Keratinocyte (primary cell): ENCODE data around the gene H19. TPM values are rescaled to one million over a fixed set of nuclear protein-coding genes. Genes with fewer than 3 reads are reported as not detected.

ENCODE experiments used
- DNase-seq: peaks from one replicate; pipeline ENCODE4 v3.0.0-alpha.2; 2011; ENCODE audit warnings: low read depth, missing footprints, low spot score
- FAIRE-seq: peaks from 2 replicates; lab custom pipeline; 2011; peaks lifted over from hg19 to GRCh38; lab: Jason Lieb, UNC
- H2AFZ ChIP-seq: 2 replicates; pipeline ENCODE4 v1.6.0; 2012; ENCODE audit warnings: low read length, control low read depth, inconsistent platforms; ENCODE audit not compliant: control insufficient read depth
- H3K27ac ChIP-seq: 2 replicates; pipeline ENCODE4 v1.5.1; 2011; ENCODE audit warnings: low read length; ENCODE audit not compliant: control insufficient read depth, insufficient read depth
- H3K27me3 ChIP-seq: 3 replicates; pipeline ENCODE4 v1.6.0; 2011; ENCODE audit warnings: low read length; ENCODE audit not compliant: control insufficient read depth, insufficient read depth; ENCODE audit errors: extremely low read depth
- H3K36me3 ChIP-seq, 2 experiments: 2 replicates in 1 of 2; 3 replicates in 1 of 2; pipeline ENCODE4 v1.5.1; 2011; ENCODE audit warnings: low read length in 2 of 2, mild to moderate bottlenecking in 1 of 2; ENCODE audit not compliant: control insufficient read depth in 2 of 2, insufficient read depth in 2 of 2; ENCODE audit errors: extremely low read depth in 1 of 2
- H3K4me1 ChIP-seq: 3 replicates; pipeline ENCODE4 v1.5.1; 2011; ENCODE audit warnings: low read length; ENCODE audit not compliant: control insufficient read depth, insufficient read depth; ENCODE audit errors: extremely low read depth
- H3K4me2 ChIP-seq: 3 replicates; pipeline ENCODE4 v1.6.0; 2011; ENCODE audit warnings: low read depth, low read length; ENCODE audit not compliant: control insufficient read depth, insufficient read depth; ENCODE audit errors: extremely low read depth
- H3K4me3 ChIP-seq, 3 experiments: fragments of 200-600 bp in 1 of 3; sonication (generic) in 1 of 3; 2 replicates in 2 of 3; 3 replicates in 1 of 3; pipeline ENCODE4 v1.5.1; 2011 to 2016; ENCODE audit warnings: low read length in 3 of 3, mild to moderate bottlenecking in 3 of 3, control low read depth in 2 of 3, inconsistent platforms in 1 of 3, low read depth in 1 of 3, mixed read lengths in 1 of 3, mixed run types in 1 of 3, moderate library complexity in 1 of 3; ENCODE audit not compliant: control insufficient read depth in 2 of 3, insufficient read depth in 2 of 3; ENCODE audit errors: extremely low read depth in 1 of 3
- H3K79me2 ChIP-seq: 2 replicates; pipeline ENCODE4 v1.6.0; 2012; ENCODE audit warnings: low read length; ENCODE audit not compliant: control insufficient read depth, insufficient read depth
- H3K9ac ChIP-seq: 3 replicates; pipeline ENCODE4 v1.6.0; 2011; ENCODE audit warnings: low read length; ENCODE audit not compliant: control insufficient read depth, insufficient read depth; ENCODE audit errors: extremely low read depth
- H3K9me1 ChIP-seq: 3 replicates; pipeline ENCODE4 v1.6.0; 2011; ENCODE audit warnings: low read length; ENCODE audit not compliant: control insufficient read depth, insufficient read depth; ENCODE audit errors: extremely low read depth
- H3K9me3 ChIP-seq: 2 replicates; pipeline ENCODE4 v1.5.1; 2012; ENCODE audit warnings: low read depth, low read length; ENCODE audit not compliant: control insufficient read depth
- H4K20me1 ChIP-seq: 3 replicates; pipeline ENCODE4 v1.6.0; 2011; ENCODE audit warnings: low read length; ENCODE audit not compliant: control insufficient read depth, insufficient read depth; ENCODE audit errors: extremely low read depth
- CTCF ChIP-seq, 3 experiments: IDR thresholded peaks in 1 of 3; conservative IDR thresholded peaks in 1 of 3; optimal IDR thresholded peaks in 1 of 3; 2 replicates in 2 of 3; 3 replicates in 1 of 3; pipeline versions ENCODE3 to v1.5.1; 2011; ENCODE audit warnings: low read length in 3 of 3, mild to moderate bottlenecking in 3 of 3, moderate library complexity in 2 of 3, control low read depth in 1 of 3, inconsistent platforms in 1 of 3; ENCODE audit not compliant: insufficient read depth in 2 of 3; ENCODE audit errors: extremely low read depth in 1 of 3
- EZH2 ChIP-seq: IDR thresholded peaks from one replicate; pipeline ENCODE4 v1.6.1; 2012; ENCODE audit warnings: inconsistent platforms, mild to moderate bottlenecking, low read length, moderate library complexity
- dilution Hi-C: fragments of 300-500 bp; cut with MboI; formaldehyde crosslinking; loops from one replicate; pipeline ENCODE4 v1.7.0; 2020; ENCODE audit warnings: low sequenced_read_pairs; ENCODE audit not compliant: extremely low pct_ligation_motif_present
- polyA plus RNA-seq, 5 experiments: library from polyadenylated mRNA; depleted of rRNA in 3 of 5; stranded (reverse) in 3 of 5; stranded (forward) in 1 of 5; unstranded in 1 of 5; fragments of >200 nt; gene quantifications; 1 replicate in 1 of 5; 2 replicates in 3 of 5; 3 replicates in 1 of 5; pipeline versions ENCODE4 v1.2.1 to v1.2.3, GENCODE V29; 2011 to 2012; ENCODE audit warnings: missing spikeins in 2 of 5, low read depth in 1 of 5, low replicate concordance in 1 of 5

H19 gene
- polyA plus RNA-seq, 1 donor (not counting 4 experiments of a cell fraction or from before 2014, with no cell fraction given): 15.6 TPM

- no peaks in the 10 kb centered on the region for H3K9me3 ChIP-seq
- no peaks in the 10 kb centered on the region for H3K79me2 ChIP-seq
- H3K27me3 ChIP-seq: no peaks in the 10 kb centered on the region
- no peaks in the 10 kb centered on the region for H3K36me3 ChIP-seq
- no peak overlapping the region for H3K9ac ChIP-seq
- H3K4me3 ChIP-seq: no peak overlapping the region
- no peak overlapping the region for H3K4me2 ChIP-seq
- no peak overlapping the region for H2AFZ ChIP-seq
- DNase-seq: no peak
- dilution Hi-C loops: no loop called here
- FAIRE-seq: no peak
- H4K20me1 ChIP-seq: no peaks in the 10 kb centered on the region
- H3K27ac ChIP-seq: no peak overlapping the region
- TF ChIP-seq CTCF (optimal IDR thresholded peaks at IDR 0.05 in 1 of 3, IDR thresholded peaks at IDR 0.05 in 1 of 3, conservative IDR thresholded peaks at IDR 0.05 in 1 of 3; ENCODE audit: extremely low read depth in 1 of 3, insufficient read depth in 2 of 3, low read length in 3 of 3) (no peak), EZH2 (no peak)
- H3K4me1 ChIP-seq: no peaks in the 10 kb centered on the region
- no peaks in the 10 kb centered on the region for H3K9me1 ChIP-seq
These were observed 6.8 kb upstream of the H19 start for GRCh38 chr11:2004466-2004865.

DNA sequence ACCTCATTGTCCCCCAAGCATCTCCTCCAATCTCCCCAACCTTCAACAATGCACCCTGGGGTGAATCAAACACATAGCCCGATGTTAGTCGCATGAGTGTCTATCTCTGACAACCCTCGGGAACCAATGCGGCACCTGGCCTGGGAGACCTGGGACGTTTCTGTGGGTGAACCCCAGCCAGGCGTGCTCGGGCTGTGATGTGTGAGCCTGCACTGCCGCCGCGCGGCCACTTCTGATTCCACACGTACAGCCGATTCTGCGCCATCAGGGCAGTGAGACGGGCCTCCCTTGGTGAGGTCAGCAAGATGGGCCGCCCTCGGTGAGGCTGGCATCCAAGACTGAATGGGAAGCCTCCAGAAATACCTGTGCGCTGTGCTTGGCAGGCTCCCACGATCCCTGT lies 5.2 kb upstream of the H19 start:
- TF ChIP-seq CTCF (optimal IDR thresholded peaks at IDR 0.05 in 1 of 3, IDR thresholded peaks at IDR 0.05 in 1 of 3, conservative IDR thresholded peaks at IDR 0.05 in 1 of 3; ENCODE audit: extremely low read depth in 1 of 3, insufficient read depth in 2 of 3, low read length in 3 of 3): no peak
- TF ChIP-seq EZH2: no peak
- no peaks in the 10 kb centered on the region for H3K4me1 ChIP-seq
- DNase-seq (no peak), FAIRE-seq (no peak)
- no peaks in the 10 kb centered on the region for H3K36me3 ChIP-seq
- H3K79me2 ChIP-seq: no peaks in the 10 kb centered on the region
- H3K27me3 ChIP-seq: no peaks in the 10 kb centered on the region
- H2AFZ ChIP-seq: no peak overlapping the region
- no peaks in the 10 kb centered on the region for H3K9me1 ChIP-seq
- no peak overlapping the region for H3K4me2 ChIP-seq
- H3K27ac ChIP-seq: no peak overlapping the region
- dilution Hi-C loops: no loop called here
- H3K4me3 ChIP-seq: no peak overlapping the region
- no peak overlapping the region for H3K9ac ChIP-seq
- H4K20me1 ChIP-seq: no peaks in the 10 kb centered on the region
- H3K9me3 ChIP-seq: no peaks in the 10 kb centered on the region
